K562 (cell line): ENCODE results near the gene DEPDC1B. TPM values are rescaled to one million over a fixed set of nuclear protein-coding genes. Genes with fewer than 3 reads are reported as not detected.

ENCODE experiments used
- ATAC-seq: fragments of 200-7000 bp; cut with Tn5 transposase; 3 replicates; pipeline ENCODE4 v1.9.1; 2020; ENCODE audit warnings: moderate library complexity
- BruUV-seq: library from RNA; stranded (reverse); fragments of 400-500 nt; replicated peaks from 2 replicates; lab custom pipeline; 2021; lab: Mats Ljungman, UMichigan
- CTCF ChIA-PET: fragments of 300-600 bp; formaldehyde crosslinking; extraction: SDS; loops from one replicate; lab custom pipeline; 2021; ENCODE audit warnings: low intra/inter-chr PET ratio; lab: Yijun Ruan, JAX
- POLR2A ChIA-PET: fragments of 300-600, 350-650 bp; sonication (Branson Sonifier 250); formaldehyde crosslinking; extraction: SDS; loops from one replicate; lab custom pipeline; 2021; ENCODE audit warnings: antibody characterized with exemption, inconsistent platforms; lab: Yijun Ruan, JAX
- DNase-seq, 4 experiments: peaks; one replicate each; pipeline versions ENCODE4 v3.0.0 to v3.0.0-alpha.2; 2011 to 2018; ENCODE audit warnings: low spot score in 3 of 4, mixed read lengths in 3 of 4; ENCODE audit errors: extremely low read depth in 1 of 4
- FAIRE-seq: peaks from 2 replicates; lab custom pipeline; 2011; peaks lifted over from hg19 to GRCh38; lab: Jason Lieb, UNC
- H2AFZ ChIP-seq: 2 replicates; pipeline ENCODE4 v1.6.0; 2011; ENCODE audit warnings: low read depth, low read length, control low read depth, inconsistent platforms
- H3K27ac ChIP-seq: fragments of 200-600 bp; 3 replicates; pipeline ENCODE4 v1.8.0; 2011; ENCODE audit warnings: low read depth, mild to moderate bottlenecking, control low read depth, inconsistent platforms, low read length, moderate library complexity, mixed read lengths; ENCODE audit errors: extremely low read depth
- H3K27me3 ChIP-seq, 2 experiments: fragments of 300-600 bp in 1 of 2; 2 replicates in 1 of 2; 3 replicates in 1 of 2; pipeline versions ENCODE4 v1.6.0 to v1.8.0; 2011; ENCODE audit warnings: inconsistent platforms in 2 of 2, low read length in 2 of 2, mild to moderate bottlenecking in 1 of 2, mixed read lengths in 1 of 2, moderate library complexity in 1 of 2; ENCODE audit not compliant: control insufficient read depth in 2 of 2, insufficient read depth in 2 of 2
- H3K36me3 ChIP-seq: fragments of 300-600 bp; 3 replicates; pipeline ENCODE4 v1.8.0; 2011; ENCODE audit warnings: mild to moderate bottlenecking, low read length, inconsistent platforms; ENCODE audit not compliant: control insufficient read depth, insufficient read depth
- H3K4me1 ChIP-seq, 2 experiments: fragments of 200-600 bp in 1 of 2; replicated peaks in 1 of 2; 2 replicates in 1 of 2; 3 replicates in 1 of 2; pipeline versions ENCODE4 v1.5.1 to v1.8.0; 2011; ENCODE audit warnings: inconsistent platforms in 2 of 2, low read length in 2 of 2, mild to moderate bottlenecking in 1 of 2, mixed read lengths in 1 of 2, moderate library complexity in 1 of 2; ENCODE audit not compliant: control insufficient read depth in 2 of 2, insufficient read depth in 2 of 2
- H3K4me2 ChIP-seq: 2 replicates; pipeline ENCODE4 v1.6.1; 2011; ENCODE audit warnings: low read length, control low read depth, inconsistent platforms, mixed read lengths; ENCODE audit not compliant: insufficient read depth
- H3K4me3 ChIP-seq: fragments of 200-600 bp; sonication (generic), shearing (Covaris generic); 2 replicates; pipeline ENCODE4 v1.5.1; 2016; ENCODE audit warnings: control low read depth, inconsistent platforms
- H3K79me2 ChIP-seq: fragments of 200-600 bp; 3 replicates; pipeline ENCODE4 v1.8.0; 2011; ENCODE audit warnings: low read length, inconsistent platforms; ENCODE audit not compliant: control insufficient read depth, insufficient read depth
- H3K9ac ChIP-seq, 2 experiments: 2 replicates each; pipeline versions ENCODE4 v1.6.0 to v1.6.1; 2011; ENCODE audit warnings: low read depth in 2 of 2, low read length in 2 of 2, control low read depth in 1 of 2, inconsistent platforms in 1 of 2, mild to moderate bottlenecking in 1 of 2, mixed read lengths in 1 of 2; ENCODE audit not compliant: insufficient read depth in 1 of 2
- H3K9me1 ChIP-seq: one replicate; pipeline ENCODE4 v1.6.0; 2011; ENCODE audit warnings: inconsistent platforms, mild to moderate bottlenecking, low read length, moderate library complexity; ENCODE audit not compliant: control insufficient read depth, insufficient read depth
- H3K9me3 ChIP-seq: replicated peaks from 2 replicates; pipeline ENCODE4 v1.5.1; 2011; ENCODE audit warnings: low read depth, low read length, inconsistent platforms; ENCODE audit not compliant: control insufficient read depth, insufficient read depth
- H4K20me1 ChIP-seq: replicated peaks from 2 replicates; pipeline ENCODE4 v1.6.1; 2011; ENCODE audit warnings: low read length, inconsistent platforms, mixed read lengths; ENCODE audit not compliant: control insufficient read depth, insufficient read depth
- CAMTA2 ChIP-seq: fragments of 250-450 bp; sonication (Bioruptor Pico); conservative IDR thresholded peaks from 2 replicates; pipeline ENCODE4 v1.5.1; 2022
- CEBPG ChIP-seq, 3 experiments: fragments of 200-800 bp in 1 of 3; sonication (Bioruptor generic) in 1 of 3; sonication (generic) in 1 of 3; formaldehyde crosslinking in 1 of 3; IDR thresholded peaks in 2 of 3; conservative IDR thresholded peaks in 1 of 3; 2 replicates each; pipeline versions ENCODE4 v1.6.1 to v1.8.0; 2016 to 2022; ENCODE audit warnings: missing compliant biosample characterization in 2 of 3, missing genetic modification characterization in 2 of 3, mild to moderate bottlenecking in 1 of 3, missing genetic modification reagents in 1 of 3
- ELF4 ChIP-seq: fragments of 450-650 bp; formaldehyde crosslinking; IDR thresholded peaks from 2 replicates; pipeline ENCODE4 v1.4.0; 2022; ENCODE audit warnings: missing genetic modification characterization
- FOXP1 ChIP-seq: sonication (generic); formaldehyde crosslinking; IDR thresholded peaks from 2 replicates; pipeline ENCODE4 v1.8.0; 2022; ENCODE audit warnings: mild to moderate bottlenecking, missing genetic modification reagents
- NFIX ChIP-seq: fragments of 250-450 bp; sonication (Bioruptor Pico); IDR thresholded peaks from 2 replicates; pipeline ENCODE4 v1.4.0; 2020; ENCODE audit warnings: low read depth, mild to moderate bottlenecking, moderate library complexity
- RAD21 ChIP-seq, 2 experiments: fragments of 250-450 bp in 1 of 2; fragments of 450-650 bp in 1 of 2; sonication (Bioruptor Pico) in 1 of 2; formaldehyde crosslinking in 1 of 2; IDR thresholded peaks in 1 of 2; conservative IDR thresholded peaks in 1 of 2; 2 replicates each; pipeline versions ENCODE4 v1.4.0 to v1.8.0; 2020 to 2022; ENCODE audit warnings: mild to moderate bottlenecking in 2 of 2, moderate library complexity in 1 of 2
- TOE1 ChIP-seq, 2 experiments: fragments of 450-650 bp in 1 of 2; sonication (generic) in 1 of 2; formaldehyde crosslinking in 1 of 2; IDR thresholded peaks; 2 replicates each; pipeline versions ENCODE4 v1.7.1 to v1.8.0; 2016 to 2022; ENCODE audit warnings: borderline replicate concordance in 2 of 2, mild to moderate bottlenecking in 2 of 2, antibody characterized with exemption in 1 of 2, inconsistent platforms in 1 of 2, low read depth in 1 of 2, missing genetic modification reagents in 1 of 2, moderate library complexity in 1 of 2
- WGBS: fragments of 100-300 bp; shearing (Covaris generic); methylation state at CpG from one replicate; pipeline ENCODE4 v1.1.6; 2016; ENCODE audit warnings: low coverage, mixed read lengths; ENCODE audit not compliant: insufficient coverage; ENCODE audit errors: missing lambda C conversion rate; 5-methylcytosine and 5-hydroxymethylcytosine counted together
- in situ Hi-C: fragments of 300-500 bp; cut with MboI; formaldehyde crosslinking; loops from 4 replicates; pipeline ENCODE4 v1.15.0; 2018; ENCODE audit warnings: inconsistent platforms, mixed read lengths
- intact Hi-C: fragments of 100-400 bp; cut with micrococcal nuclease; formaldehyde crosslinking; loops from 2 replicates; pipeline ENCODE4 v1.14.2; 2022
- polyA plus RNA-seq, 8 experiments: library from polyadenylated mRNA; depleted of rRNA in 4 of 8; stranded (reverse) in 5 of 8; unstranded in 3 of 8; fragments of >200 nt; fragmentation: Nextera tagmentation in 2 of 8; fragmentation: Illumina TruSeq in 1 of 8; extraction: Ambion mirVana in 2 of 8; extraction: Trizol in 1 of 8; gene quantifications; 2 replicates each; pipeline versions ENCODE4 v1.2.1 to v1.2.3, GENCODE V29; 2011 to 2014; ENCODE audit warnings: inconsistent platforms in 1 of 8, missing spikeins in 1 of 8
- total RNA-seq, 7 experiments: library from RNA; depleted of rRNA in 6 of 7; stranded (reverse); fragments of >200 nt in 6 of 7; fragmentation: Illumina TruSeq in 2 of 7; extraction: Trizol in 2 of 7; gene quantifications; 2 replicates each; pipeline versions ENCODE4 v1.2.1 to v1.2.3, GENCODE V29; 2011 to 2021; ENCODE audit warnings: low replicate concordance in 1 of 7
- TF ChIP-seq, protein P1 (sequence below): sonication (generic); formaldehyde crosslinking; IDR thresholded peaks from 2 replicates; pipeline ENCODE4 v1.8.0; 2022; ENCODE audit warnings: mild to moderate bottlenecking, missing genetic modification reagents

DEPDC1B gene
- total and polyA plus RNA-seq, 9 of the 15 experiments (the other 6 are each of a cell fraction or from before 2014, with no cell fraction given) = 36.0 to 67.2 (median 44.5) TPM

DNA sequence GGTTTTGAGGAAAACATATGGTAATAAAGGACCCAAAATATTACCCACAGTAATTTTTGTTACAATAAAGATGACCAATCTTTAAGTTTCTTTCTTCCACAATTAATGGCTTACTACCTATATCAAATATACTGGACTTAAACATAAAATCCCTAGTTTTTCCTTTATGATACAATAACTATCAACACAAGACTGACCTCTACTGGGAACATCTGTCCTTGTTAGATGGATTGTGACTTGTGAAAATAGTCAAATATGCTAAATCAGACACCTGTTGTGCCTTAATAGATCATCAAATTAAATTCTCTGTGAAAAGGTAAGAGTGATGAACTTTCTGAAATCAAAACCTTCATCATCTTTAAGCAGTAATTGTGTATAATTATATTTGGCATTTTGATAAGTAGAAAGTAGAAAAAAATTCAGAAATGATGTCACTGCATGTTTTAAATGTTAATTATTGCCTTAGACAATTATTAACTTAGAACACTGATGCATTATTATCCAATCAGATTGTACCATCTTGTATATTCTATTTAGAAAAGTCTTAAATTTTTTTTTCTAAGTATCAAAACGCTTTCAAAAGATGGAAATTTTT, 113.6 kb downstream of the DEPDC1B start:
- Histone ChIP-seq H3K36me3 (no peaks in the 10 kb centered on the region; the same call in 2 of the 3 replicates), H3K27me3 (no peaks in the 10 kb centered on the region), H4K20me1 (no peaks in the 10 kb centered on the region), H3K9me3 (no peaks in the 10 kb centered on the region), H3K79me2 (no peaks in the 10 kb centered on the region), H3K9me1 (no peaks in the 10 kb centered on the region), H3K4me2 (no peak overlapping the region), H3K27ac (no peak overlapping the region), H2AFZ (no peak overlapping the region), H3K9ac (no peak overlapping the region), H3K4me3 (no peak overlapping the region), H3K4me1 (no peaks in the 10 kb centered on the region)
- intact Hi-C loops (loop anchor here (10.0 kb wide), 1 partner anchor 772 kb away; no protein-coding TSS in a partner anchor), in situ Hi-C loops (no loop called here)
- no peak for DNase-seq
- no peak for FAIRE-seq
- BruUV-seq = no TSS peak
- ATAC-seq = no peak
- ChIA-PET POLR2A (no interaction called here), CTCF (interaction anchor here (1.1 kb wide), 1 partner anchor 772 kb away, joined by 5 read pairs; no protein-coding TSS in a partner anchor)
- no peak for TF ChIP-seq FOXP1 (CRISPR knock-in tag)
- no peak for TF ChIP-seq TOE1 (IDR thresholded peaks at IDR 0.05; ENCODE audit: borderline replicate concordance)
- no peak for TF ChIP-seq TOE1 (CRISPR knock-in tag; IDR thresholded peaks at IDR 0.05; ENCODE audit: borderline replicate concordance, low read depth)
- TF ChIP-seq ELF4 (CRISPR knock-in tag) = no peak
- peak in 1 of 2 experiments; percentile 24; a peak in 1 of 4 replicates for TF ChIP-seq RAD21 (CRISPR knock-in tag; conservative IDR thresholded peaks at IDR 0.05 in 1 of 2, IDR thresholded peaks at IDR 0.05 in 1 of 2)
- TF ChIP-seq, protein P1, sequence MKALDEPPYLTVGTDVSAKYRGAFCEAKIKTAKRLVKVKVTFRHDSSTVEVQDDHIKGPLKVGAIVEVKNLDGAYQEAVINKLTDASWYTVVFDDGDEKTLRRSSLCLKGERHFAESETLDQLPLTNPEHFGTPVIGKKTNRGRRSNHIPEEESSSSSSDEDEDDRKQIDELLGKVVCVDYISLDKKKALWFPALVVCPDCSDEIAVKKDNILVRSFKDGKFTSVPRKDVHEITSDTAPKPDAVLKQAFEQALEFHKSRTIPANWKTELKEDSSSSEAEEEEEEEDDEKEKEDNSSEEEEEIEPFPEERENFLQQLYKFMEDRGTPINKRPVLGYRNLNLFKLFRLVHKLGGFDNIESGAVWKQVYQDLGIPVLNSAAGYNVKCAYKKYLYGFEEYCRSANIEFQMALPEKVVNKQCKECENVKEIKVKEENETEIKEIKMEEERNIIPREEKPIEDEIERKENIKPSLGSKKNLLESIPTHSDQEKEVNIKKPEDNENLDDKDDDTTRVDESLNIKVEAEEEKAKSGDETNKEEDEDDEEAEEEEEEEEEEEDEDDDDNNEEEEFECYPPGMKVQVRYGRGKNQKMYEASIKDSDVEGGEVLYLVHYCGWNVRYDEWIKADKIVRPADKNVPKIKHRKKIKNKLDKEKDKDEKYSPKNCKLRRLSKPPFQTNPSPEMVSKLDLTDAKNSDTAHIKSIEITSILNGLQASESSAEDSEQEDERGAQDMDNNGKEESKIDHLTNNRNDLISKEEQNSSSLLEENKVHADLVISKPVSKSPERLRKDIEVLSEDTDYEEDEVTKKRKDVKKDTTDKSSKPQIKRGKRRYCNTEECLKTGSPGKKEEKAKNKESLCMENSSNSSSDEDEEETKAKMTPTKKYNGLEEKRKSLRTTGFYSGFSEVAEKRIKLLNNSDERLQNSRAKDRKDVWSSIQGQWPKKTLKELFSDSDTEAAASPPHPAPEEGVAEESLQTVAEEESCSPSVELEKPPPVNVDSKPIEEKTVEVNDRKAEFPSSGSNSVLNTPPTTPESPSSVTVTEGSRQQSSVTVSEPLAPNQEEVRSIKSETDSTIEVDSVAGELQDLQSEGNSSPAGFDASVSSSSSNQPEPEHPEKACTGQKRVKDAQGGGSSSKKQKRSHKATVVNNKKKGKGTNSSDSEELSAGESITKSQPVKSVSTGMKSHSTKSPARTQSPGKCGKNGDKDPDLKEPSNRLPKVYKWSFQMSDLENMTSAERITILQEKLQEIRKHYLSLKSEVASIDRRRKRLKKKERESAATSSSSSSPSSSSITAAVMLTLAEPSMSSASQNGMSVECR = no peak
- TF ChIP-seq CAMTA2 = no peak
- no peak for TF ChIP-seq CEBPG (CRISPR knock-in tag; IDR thresholded peaks at IDR 0.05)
- no peak for TF ChIP-seq CEBPG (tag; conservative IDR thresholded peaks at IDR 0.05 in 1 of 2, IDR thresholded peaks at IDR 0.05 in 1 of 2)
- TF ChIP-seq NFIX = no peak
- 38% methylated on average over 1 of the region's 1 CpG for WGBS
